HG02884 (cell line): ENCODE results near the gene CCL4L2.
"Not testable (repeated sequence)": the region's sequence is repeated elsewhere in the genome, so short reads cannot be mapped to it uniquely, and the experiment has no call there.

Experiments
- ATAC-seq: cut with Tn5 transposase; IDR thresholded peaks from one replicate; pipeline ENCODE4 v1.9.1; 2021; ENCODE audit warnings: mild to moderate bottlenecking, moderate library complexity; ENCODE audit not compliant: unreplicated experiment

The CCL4L2 gene

DNA sequence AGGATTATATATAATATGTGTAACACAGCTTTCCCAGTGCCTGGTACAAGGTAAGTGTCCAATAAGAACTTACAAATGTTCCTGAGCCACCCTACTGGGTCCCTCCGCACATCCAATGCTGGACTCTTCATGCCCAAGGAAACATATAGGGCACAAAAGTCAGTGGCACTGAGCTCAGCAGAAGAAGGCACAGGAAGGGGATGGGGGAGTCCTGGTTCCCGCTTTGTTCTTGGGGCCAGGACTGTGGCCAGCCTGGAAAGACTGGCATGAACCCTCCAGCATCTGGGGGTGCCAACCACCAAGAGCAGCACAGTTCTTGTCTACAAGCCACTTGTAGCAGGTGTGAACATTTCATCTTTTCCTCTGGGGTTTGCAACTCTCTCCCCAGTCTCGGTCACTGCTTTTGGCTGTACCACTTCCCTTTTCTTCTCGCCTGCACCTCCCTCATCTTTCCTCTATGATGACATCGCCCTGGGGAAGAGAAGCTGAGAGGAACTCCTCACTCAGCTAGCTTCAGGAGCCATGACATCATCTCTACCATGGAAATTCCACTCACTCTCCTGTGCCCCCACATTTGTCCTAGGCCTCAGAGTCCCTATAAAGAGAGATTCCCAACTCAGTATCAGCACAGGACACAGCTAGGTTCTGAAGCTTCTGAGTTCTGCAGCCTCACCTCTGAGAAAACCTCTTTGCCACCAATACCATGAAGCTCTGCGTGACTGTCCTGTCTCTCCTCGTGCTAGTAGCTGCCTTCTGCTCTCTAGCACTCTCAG, at the start of gene CCL4L2:
Gene CCL4L2 (plus strand): TSS at position 625 of the 773 bp plus-strand sequence.
- ATAC-seq: peak; percentile 64

DNA sequence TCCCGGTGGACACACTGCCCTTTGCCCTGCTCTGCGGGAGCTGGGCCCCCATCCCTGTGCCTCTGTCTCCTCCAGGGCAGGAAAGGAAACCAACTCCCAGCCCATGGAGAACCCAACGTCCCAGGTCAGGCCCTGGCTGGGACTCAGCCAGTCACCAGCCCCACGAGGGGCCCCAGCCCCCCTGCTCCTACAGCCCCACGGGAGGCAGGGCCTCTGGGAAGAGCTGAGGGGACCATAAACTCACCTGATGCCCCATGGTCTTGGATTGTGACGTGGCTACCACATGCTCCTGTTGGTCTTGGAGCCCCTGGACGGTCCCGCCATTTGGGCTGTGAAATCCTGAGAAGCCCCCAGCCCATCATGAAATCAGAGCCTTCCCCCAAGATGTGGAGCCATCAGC, 42.0 kb upstream of the CCL4L2 start:
- not testable (repeated sequence) for ATAC-seq

- ATAC-seq: not testable (repeated sequence)
These were observed 34.3 kb upstream of the CCL4L2 start, which contains the start of gene TBC1D3B for GRCh38 chr17:36176536-36176935. TSS of gene TBC1D3B (minus strand) at chr17:36176636. CDS start at chr17:36175050, 1,586 bp downstream.

GRCh38 chr17:36181446-36182175, 29.3 kb upstream of the CCL4L2 start:
- not testable (repeated sequence) for ATAC-seq

DNA sequence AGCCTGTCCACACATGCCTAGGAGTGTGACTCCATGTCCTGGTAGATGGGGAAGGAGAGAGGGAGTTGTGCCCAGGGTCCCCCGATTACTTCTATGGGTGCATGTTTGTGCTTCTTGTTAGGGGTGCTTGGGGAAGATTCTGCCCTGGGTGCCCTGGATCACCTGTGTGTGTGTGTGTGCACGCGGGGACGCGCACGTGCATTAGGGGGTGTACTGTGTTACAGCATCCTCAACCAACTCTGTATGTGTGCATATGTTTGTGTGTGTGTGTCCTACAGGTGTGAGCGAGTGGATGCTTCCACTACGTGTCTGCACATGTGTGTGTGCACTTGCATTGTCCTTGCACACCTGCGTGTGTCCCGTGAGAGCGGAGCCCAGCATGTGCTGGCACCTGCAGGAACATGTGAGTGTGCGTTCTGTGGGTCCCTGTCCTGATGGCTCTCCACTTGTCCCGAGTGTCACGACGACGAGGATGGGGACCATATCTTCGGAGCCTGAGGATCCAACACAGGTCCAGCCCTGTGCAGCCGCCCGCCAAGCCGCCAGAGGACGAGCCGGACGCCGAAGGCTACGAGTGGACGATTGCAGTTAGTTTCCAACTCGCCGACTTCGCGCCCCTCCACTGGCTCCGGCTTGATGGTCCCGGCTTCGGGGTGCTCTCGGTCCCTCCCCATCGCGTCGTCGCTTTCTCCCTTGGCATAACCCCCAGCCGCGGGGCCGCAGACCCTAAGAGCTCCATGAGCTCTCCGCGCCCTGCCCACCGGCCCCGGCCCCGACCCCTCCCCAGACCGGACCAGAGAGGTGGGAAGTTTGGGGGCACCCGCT, 28.5 kb upstream of the CCL4L2 start:
- ATAC-seq: no peak

- no peak for ATAC-seq
These were observed 27.6 kb upstream of the CCL4L2 start for GRCh38 chr17:36183001-36183971.

GRCh38 chr17:36184023-36184765, 26.7 kb upstream of the CCL4L2 start:
- no peak for ATAC-seq

GRCh38 chr17:36185416-36185815, 25.4 kb upstream of the CCL4L2 start:
- no peak for ATAC-seq

- not testable (repeated sequence) for ATAC-seq
These were observed 23.8 kb upstream of the CCL4L2 start for GRCh38 chr17:36186810-36187763.

DNA sequence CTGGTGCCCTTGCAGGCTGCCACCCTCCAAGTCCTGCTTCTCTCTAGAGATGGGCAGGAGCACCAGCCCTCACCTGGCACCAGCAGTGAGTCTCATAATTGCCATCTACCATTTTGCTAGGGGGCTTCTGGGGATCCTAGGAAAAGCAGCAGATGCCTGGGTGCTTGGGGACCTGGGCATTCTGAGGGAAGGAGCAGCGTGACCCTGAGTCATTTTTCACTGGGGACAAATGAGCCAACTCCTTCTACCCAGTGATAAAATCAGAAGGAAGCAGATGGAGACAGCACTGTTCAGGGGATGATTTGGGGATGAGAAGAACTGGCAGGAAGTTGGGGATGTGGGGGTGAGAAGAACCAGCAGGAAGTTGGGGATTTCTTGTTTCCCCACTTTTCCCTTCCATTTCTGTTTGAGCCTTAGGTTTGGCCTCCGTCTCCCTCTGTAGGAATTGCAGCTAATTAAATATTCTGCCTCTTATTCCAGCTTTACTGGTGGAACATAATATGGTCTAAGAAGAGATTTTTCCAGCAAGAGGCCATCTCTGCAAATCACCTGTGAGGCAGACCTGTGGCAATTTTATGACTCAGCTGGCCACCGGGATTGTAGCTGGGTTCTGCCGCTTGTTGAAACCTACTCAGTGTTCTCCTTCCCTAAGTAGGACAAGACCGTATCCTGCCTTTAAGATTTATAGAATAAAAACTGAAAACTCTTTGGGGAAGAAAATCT, 22.8 kb upstream of the CCL4L2 start:
- not testable (repeated sequence) for ATAC-seq

DNA sequence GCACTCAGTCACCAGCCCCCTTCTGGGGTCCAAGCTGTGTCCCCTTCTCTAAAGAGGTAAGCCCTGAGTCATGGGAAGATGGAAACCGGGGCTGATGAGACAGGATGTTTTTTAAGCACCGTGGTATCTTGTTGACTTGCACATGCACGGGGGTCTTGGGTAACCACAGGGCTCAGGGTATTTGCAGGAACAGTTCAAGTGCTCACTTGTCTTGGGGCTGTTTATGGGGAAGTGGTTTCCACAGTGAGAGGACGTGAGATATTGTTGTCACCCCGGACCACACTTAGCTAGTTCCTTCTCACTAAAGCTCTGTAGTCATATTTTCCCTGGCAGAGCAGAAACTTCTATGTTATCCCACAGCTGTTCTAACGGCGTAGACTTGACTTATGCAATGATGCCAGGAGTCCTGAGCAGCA, 22.0 kb upstream of the CCL4L2 start:
- ATAC-seq: no peak

- not testable (repeated sequence) for ATAC-seq
These were observed 20.9 kb upstream of the CCL4L2 start for GRCh38 chr17:36189993-36190392.

- ATAC-seq: not testable (repeated sequence)
These were observed 20.1 kb upstream of the CCL4L2 start for GRCh38 chr17:36190549-36191330.

DNA sequence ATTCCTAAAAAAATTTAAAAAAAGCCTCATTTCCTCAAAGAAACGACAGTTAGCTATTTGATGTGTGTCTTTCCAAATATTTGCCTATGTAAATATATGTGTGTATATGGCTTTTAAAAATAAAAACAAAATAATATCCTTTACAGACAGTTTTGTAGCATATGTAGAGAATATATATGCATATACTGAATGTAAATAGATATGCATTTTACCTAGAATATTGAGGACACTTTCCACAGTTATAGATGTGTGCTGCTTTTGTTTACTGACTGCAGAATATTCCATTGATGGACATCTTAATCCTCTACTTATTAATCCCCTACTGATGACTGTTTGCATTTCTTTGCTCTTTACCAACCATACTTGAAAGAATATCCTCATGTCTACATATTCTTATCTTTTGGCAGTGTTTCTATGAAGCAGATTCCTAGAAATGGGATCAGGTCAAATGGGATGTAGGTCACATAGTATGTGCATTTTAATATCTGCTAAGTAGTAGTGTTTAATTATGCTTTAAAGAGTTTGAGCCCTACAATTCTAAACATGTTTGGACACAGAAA, 17.6 kb upstream of the CCL4L2 start:
- no peak for ATAC-seq

GRCh38 chr17:36194147-36194831, 16.6 kb upstream of the CCL4L2 start:
- not testable (repeated sequence) for ATAC-seq
